ENCODE data around the gene CNOT6.

The CNOT6 gene

DNA sequence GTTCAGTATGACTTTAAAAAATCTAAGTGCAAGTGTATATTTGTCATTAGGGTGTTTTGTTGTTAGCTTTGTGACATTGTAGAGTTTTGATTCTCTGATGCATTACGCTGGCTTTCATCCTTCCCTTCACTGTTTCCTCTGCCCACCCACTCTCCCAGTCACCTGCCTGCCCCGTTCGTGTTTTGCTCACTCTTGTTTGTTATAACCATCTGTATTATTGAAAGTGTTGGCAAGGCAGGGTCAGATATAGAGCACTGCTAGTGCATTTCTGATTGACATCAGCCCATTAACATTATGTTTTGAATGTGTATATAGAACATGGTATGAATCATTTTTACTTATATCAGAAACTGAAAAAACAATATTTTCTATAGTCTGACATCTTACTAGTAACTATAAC, 69.8 kb downstream of the CNOT6 start:
- no peak for TF ChIP-seq EZH2 (IDR thresholded peaks at IDR 0.05; ENCODE audit: borderline replicate concordance, low read depth, low read length, severe bottlenecking)
- TF ChIP-seq CTCF (IDR thresholded peaks at IDR 0.05; ENCODE audit: borderline replicate concordance, extremely low read depth, low read length, poor library complexity, severe bottlenecking): no peak
- Histone ChIP-seq H3K4me1 (ENCODE audit: insufficient read depth, low read length) (peaks cover 39% of the 10 kb centered on the region), H4K20me1 (ENCODE audit: insufficient read depth, low read length) (0 out of 2 replicates have a peak, but pooled peaks cover 3% of the 10 kb centered on the region), H3K4me3 (ENCODE audit: low read depth in 1 of 2, low read length in 2 of 2) (no peak overlapping the region), H3K4me2 (ENCODE audit: insufficient read depth, low read length) (no peak overlapping the region), H3K9me3 (ENCODE audit: insufficient read depth, low read length, severe bottlenecking) (no peaks in the 10 kb centered on the region), H3K36me3 (ENCODE audit: insufficient read depth, low read length) (peaks cover 80% of the 10 kb centered on the region), H3K27ac (ENCODE audit: low read length) (no peak overlapping the region), H3K9ac (ENCODE audit: low read depth, low read length) (no peak overlapping the region), H3K79me2 (ENCODE audit: insufficient read depth, low read length) (peaks cover 41% of the 10 kb centered on the region), H2AFZ (ENCODE audit: low read depth, low read length) (no peak overlapping the region), H3K27me3 (ENCODE audit: insufficient read depth, low read length, poor library complexity) (no peaks in the 10 kb centered on the region)
- ATAC-seq (ENCODE audit: insufficient read depth, low read depth) (no peak), DNase-seq (no peak)

DNA sequence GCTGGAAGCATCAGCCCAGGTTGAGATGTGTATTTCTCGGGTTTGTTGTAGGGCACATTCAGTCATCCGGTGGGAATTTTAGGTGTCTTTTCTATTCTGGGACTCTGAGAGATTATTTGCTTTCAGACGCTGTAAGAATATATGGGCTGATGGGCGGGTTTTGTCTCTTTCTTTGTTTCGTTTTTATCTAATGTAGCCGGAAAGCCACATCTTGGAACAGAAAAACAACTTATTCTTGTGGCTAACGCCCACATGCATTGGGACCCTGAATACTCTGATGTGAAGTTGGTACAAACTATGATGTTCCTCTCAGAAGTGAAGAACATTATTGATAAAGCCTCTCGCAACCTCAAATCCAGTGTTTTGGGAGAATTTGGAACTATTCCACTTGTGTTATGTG, 74.7 kb downstream of the CNOT6 start:
- no peak overlapping the region for H2AFZ ChIP-seq (ENCODE audit: low read depth, low read length)
- H3K4me3 ChIP-seq (ENCODE audit: low read depth in 1 of 2, low read length in 2 of 2): no peak overlapping the region
- H4K20me1 ChIP-seq (ENCODE audit: insufficient read depth, low read length): no peaks in the 10 kb centered on the region
- no peak for TF ChIP-seq EZH2 (IDR thresholded peaks at IDR 0.05; ENCODE audit: borderline replicate concordance, low read depth, low read length, severe bottlenecking)
- no peak for TF ChIP-seq CTCF (IDR thresholded peaks at IDR 0.05; ENCODE audit: borderline replicate concordance, extremely low read depth, low read length, poor library complexity, severe bottlenecking)
- H3K79me2 ChIP-seq (ENCODE audit: insufficient read depth, low read length): peaks cover 8% of the 10 kb centered on the region; the same call in 1 of the 2 replicates
- no peak overlapping the region for H3K27ac ChIP-seq (ENCODE audit: low read length)
- no peak for DNase-seq
- no peak overlapping the region for H3K9ac ChIP-seq (ENCODE audit: low read depth, low read length)
- no peaks in the 10 kb centered on the region for H3K27me3 ChIP-seq (ENCODE audit: insufficient read depth, low read length, poor library complexity)
- H3K9me3 ChIP-seq (ENCODE audit: insufficient read depth, low read length, severe bottlenecking): no peaks in the 10 kb centered on the region
- H3K4me2 ChIP-seq (ENCODE audit: insufficient read depth, low read length): no peak overlapping the region
- H3K4me1 ChIP-seq (ENCODE audit: insufficient read depth, low read length): 0 out of 2 replicates have a peak, but pooled peaks cover 1% of the 10 kb centered on the region
- ATAC-seq (ENCODE audit: insufficient read depth, low read depth): no peak
- peaks cover 96% of the 10 kb centered on the region for H3K36me3 ChIP-seq (ENCODE audit: insufficient read depth, low read length)

GRCh38 chr5:180575571-180575970, 81.4 kb downstream of the CNOT6 start:
- Histone ChIP-seq H3K9ac (ENCODE audit: low read depth, low read length) (no peak overlapping the region), H2AFZ (ENCODE audit: low read depth, low read length) (no peak overlapping the region)

More at GRCh38 chr5:180575571-180575970, 81.4 kb downstream of the CNOT6 start:
- H3K4me1 ChIP-seq (ENCODE audit: insufficient read depth, low read length): no peaks in the 10 kb centered on the region
- no peak overlapping the region for H3K4me3 ChIP-seq (ENCODE audit: low read depth in 1 of 2, low read length in 2 of 2)
- TF ChIP-seq EZH2 (IDR thresholded peaks at IDR 0.05; ENCODE audit: borderline replicate concordance, low read depth, low read length, severe bottlenecking): no peak
- no peak for TF ChIP-seq CTCF (IDR thresholded peaks at IDR 0.05; ENCODE audit: borderline replicate concordance, extremely low read depth, low read length, poor library complexity, severe bottlenecking)
- H3K27ac ChIP-seq (ENCODE audit: low read length): no peak overlapping the region
- DNase-seq (no peak), ATAC-seq (ENCODE audit: insufficient read depth, low read depth) (no peak)
- H4K20me1 ChIP-seq (ENCODE audit: insufficient read depth, low read length): no peaks in the 10 kb centered on the region
- peaks cover 72% of the 10 kb centered on the region for H3K36me3 ChIP-seq (ENCODE audit: insufficient read depth, low read length)
- no peaks in the 10 kb centered on the region for H3K9me3 ChIP-seq (ENCODE audit: insufficient read depth, low read length, severe bottlenecking)
- H3K79me2 ChIP-seq (ENCODE audit: insufficient read depth, low read length): no peaks in the 10 kb centered on the region
- no peaks in the 10 kb centered on the region for H3K27me3 ChIP-seq (ENCODE audit: insufficient read depth, low read length, poor library complexity)
- H3K4me2 ChIP-seq (ENCODE audit: insufficient read depth, low read length): no peak overlapping the region
